DMS 273 (cell line): ENCODE measurements around the gene ZNF275.
"Not testable (repeated sequence)": the region's sequence is repeated elsewhere in the genome, so short reads cannot be mapped to it uniquely, and the experiment has no call there.

ENCODE experiments used
- DNase-seq: peaks from one replicate; lab custom pipeline; 2025; ENCODE audit not compliant: unreplicated experiment; lab: John Stamatoyannopoulos, UW

Gene ZNF275, protein sequence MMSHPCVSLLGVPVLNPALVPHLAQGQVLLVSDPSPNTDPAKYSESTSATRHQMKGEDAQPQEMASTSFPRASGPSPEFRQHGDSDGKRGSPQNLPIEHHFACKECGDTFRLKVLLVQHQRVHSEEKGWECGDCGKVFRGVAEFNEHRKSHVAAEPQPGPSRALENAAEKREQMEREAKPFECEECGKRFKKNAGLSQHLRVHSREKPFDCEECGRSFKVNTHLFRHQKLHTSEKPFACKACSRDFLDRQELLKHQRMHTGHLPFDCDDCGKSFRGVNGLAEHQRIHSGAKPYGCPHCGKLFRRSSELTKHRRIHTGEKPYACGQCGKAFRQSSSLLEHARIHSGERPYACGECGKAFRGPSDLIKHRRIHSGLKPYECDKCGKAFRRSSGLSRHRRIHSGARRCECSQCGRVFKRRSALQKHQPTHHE

DNA sequence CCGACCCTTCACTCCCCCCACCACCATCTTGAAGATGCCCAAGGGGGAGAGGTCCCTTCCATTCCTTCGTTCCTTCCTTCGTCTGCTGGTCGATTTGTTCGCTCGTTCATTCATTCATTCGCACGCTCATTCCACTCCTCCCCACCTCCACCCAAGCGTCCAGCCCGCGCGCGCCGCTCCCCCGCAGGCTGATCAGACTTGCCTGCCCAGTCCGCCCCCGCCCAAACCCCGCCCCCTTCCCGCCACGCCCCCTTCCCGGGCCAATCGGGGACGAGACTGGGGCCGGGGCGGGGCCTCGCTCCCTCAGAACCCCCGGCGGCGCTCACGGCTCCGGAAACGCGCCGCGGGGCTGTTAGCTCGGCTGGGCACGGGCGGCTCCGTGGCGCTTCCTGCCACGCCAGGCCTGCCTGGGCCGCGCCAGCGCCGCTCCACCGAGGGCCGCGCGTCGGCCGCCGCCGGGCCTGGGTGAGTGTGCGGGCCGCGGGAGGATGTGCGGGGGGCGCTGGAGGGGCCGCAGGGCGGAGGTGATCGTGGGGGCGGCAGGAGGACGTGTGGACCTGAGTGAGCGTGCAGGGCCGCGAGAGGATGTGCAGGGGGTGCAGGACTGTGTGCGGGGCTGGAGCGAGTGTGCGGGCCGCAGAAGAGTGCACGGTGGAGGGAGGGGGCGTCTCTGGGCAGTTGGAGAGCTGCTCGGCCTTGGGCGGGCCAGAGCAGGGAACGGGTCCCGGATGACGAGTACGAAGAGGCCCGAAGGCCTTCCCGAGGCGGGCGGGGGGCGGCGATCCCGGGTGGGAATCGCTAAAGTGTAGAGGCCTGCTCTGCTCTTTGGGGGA, at the start of gene ZNF275:
TSS of gene ZNF275 (plus strand) at position 333 of the 833 bp plus-strand sequence. CDS start 2,527 bp downstream, outside the sequence.
- peak; percentile 91 for DNase-seq

DNA sequence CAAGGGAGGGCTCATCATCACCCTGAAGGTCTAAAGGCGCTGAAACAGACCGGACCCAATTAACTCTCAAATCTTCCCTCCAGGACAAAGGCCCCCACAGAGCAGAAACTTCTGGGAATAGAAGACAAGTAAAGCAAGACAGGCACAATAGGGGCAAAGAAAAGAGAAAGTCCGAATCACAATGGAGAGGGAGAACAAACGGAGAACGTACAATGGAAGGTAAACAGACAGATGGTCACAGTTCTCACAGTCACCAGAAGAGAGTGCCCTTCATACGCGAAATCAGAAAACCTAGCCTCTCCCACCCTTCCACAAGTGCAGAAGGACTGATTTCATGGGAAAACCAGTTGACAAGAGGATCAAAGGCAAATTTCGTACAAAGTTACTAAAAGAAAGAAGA, 48.3 kb upstream of the ZNF275 start:
- DNase-seq, result not testable (repeated sequence)

DNA sequence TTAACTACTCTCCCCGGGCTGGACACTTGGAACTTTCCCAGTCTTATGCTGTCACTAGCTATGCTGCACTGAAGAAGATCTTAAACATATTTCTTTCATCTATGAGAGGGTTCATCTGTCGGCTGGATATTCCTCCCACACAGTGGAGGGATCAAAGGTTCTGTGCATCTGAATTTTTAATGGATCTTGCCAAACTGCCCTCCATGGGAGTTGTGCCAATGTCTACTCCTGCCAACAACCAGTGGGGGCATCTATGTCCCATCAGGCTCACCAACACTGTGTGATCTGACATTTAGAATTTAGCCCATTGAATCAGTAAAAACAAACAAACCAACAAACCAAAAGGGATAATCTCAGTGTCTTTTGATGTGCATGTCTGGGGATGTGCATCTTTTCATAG, 45.1 kb upstream of the ZNF275 start:
- not testable (repeated sequence) for DNase-seq

DNA sequence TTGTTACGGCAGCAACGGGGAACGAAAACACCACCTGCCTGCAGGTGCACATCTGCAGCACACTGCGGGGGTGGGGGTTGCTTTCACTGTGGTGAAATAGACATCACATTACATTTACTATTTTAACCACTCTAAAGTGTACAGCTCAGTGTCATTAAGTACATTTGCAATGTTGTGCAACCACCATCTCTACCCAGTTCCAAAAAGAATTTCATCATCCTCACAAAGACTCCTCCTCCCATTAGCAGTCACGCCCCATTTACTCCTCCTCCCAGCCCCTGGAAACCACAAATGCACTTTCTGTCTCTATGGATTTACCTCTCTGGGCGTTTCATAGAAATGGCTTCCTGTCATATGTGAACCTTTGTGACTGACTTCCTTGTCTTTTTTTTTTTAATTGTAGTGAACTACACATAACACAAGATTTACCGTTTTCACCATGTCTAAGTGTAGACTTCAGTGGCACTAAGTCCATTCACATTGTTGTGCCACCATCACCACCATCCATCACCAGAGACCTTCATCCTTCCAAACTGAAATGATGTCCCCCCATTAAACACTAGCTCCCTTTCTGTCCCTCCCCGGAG, 40.4 kb upstream of the ZNF275 start:
- not testable (repeated sequence) for DNase-seq

DNA sequence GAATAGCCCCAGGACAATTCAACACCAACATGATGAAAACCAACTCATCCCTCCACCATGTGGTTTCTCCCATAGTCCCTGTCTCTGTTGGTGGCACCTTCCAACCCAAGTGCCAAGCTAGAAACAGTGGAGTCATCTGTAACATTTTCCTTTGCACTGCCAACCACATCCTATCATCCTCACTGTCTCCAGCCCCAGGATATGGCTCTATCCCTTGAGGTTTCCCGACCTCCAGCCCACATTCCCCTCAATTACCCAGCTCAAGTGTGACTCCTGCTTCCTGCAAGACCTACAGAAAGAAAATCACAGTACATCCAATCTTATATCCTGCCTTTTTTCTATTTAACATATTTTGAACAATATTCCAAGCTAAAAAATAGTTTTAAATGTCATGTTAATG, 36.6 kb upstream of the ZNF275 start:
- DNase-seq, result no peak

DNA sequence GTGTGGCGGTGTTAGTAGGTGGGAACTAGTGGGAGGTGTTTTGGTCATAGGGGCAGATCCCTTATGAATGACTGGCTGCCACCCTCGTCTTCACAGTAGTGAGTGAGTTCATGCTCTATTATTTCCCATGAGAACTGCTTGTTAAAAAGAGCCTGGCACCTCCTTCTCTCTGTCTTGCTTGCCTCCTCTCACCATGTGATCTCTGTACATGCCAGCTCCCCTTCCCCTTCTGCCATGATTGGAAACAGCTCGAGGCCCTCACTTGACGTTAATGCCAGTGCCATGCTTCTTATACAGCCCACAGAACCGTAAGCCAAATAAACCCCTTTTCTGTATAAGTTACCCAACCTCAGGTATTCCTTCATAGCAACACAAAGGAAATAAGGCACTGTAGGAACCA, 34.1 kb upstream of the ZNF275 start:
- DNase-seq, result no peak

DNA sequence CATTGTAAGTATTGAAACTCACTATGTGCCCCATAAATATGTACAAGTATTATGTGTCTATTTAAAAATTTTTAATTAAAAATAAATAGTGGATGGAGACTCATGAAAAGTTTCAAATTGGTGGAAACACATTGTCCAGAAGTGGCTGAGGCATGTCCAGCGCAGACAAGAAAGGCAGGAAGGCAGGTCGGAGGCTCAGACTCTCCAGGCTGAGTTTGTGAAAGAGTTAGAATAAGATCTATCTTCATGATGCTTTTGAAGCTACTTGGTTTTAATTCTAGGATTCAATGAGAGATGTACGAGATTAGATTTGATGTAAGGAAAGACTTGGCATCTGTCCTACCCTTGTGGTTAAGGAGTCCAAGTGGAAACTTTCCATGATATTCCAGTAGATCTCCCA, 32.2 kb upstream of the ZNF275 start:
- DNase-seq, result no peak

DNA sequence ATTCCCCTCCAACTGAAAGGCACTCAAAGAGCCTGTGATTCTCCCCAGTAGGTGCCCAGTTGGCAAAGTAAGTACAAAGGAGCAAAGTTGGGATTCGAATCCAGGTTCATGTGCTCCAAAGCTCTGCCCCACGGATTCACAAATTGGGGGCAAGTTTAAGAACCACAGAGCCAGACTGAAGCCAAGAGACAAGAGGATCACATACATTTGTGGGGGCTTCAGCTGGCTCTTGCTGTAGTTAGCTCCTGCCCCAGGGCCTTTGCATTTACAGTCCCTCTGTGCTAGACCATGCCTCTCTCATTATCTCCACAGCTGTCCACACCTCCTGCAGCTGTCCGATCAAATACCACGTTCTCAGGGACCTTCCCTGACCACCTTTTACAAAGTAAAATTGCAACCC, 31.2 kb upstream of the ZNF275 start:
- DNase-seq, result no peak

DNA sequence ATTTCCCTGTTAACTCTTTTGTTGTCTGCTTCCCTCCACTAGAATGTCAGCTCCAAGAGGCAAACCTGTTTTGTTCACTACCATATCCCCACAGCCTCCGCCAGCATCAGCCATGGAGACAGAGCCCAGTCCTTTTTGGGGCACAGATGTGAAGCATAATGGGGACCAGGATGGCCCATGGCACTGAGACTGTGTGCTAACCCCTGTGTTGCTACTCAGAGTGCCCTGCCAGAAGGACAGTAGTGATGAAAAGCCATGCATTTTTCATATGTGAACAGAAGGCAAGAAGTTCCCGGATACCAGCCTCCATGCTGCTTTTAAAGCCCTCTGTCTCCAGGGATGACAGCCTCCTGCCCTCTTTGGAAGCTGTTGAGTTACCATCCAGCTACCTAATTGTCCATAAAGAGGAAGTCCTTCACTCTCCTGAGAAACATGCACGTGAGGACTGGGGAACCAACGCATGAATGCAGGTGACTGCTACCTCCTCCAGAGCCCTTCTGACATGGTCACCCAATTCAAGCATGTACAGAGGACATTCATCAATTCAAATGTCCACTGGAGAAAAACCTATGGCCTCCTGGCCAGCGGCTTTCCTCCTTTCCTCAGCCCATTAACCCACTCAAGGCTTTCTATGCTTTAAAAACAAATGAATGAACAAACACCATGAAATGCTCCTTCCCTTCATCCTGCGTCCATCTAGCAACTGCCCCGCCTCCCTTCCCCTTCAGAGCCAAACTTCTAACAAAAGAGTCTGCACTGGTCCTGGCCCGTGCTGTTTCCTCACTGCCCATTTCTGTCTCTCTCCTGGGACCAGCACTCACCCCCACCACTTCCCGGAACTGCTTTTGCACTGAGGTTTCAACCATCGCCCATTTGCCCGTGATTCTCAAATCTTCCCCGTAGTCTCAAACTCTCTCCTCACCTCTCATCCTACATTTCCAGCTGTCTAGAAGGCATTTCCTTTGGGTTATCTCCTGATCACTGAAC, 30.4 kb upstream of the ZNF275 start:
- DNase-seq, result no peak

DNA sequence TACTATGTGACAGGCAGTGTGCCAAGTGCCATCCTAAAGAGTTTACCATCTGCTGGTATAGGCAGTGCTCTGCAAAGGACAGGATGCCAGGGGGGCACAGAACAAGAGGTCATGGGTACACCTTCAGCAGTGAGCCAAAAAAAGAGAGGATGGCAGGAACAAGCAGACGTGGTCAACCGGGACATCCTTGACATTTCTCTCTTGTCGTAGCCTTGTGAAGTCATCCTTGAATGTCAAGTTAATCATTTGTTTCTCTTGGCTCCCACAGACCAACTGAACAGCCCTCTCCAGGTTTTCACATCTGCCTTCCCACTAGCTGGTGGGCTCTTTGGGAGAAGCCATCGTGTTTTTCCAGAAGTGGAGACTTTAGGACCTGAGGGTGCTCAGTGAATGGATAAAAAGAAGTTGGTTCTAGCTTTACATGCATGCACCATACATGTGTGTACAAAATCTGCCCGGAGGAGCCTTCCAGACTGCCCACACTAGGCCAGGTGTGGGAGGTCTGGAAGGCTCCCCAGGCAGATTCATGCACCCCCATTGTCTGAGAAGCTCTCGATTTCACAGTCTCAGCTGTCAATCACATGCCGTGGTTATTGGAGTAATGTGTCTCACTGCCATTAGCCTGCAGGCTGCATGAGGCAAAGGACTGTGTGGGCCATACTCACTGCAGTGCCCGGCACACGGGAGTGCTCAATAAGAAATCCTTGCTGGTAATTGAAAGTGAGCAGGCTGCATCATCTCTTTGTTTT, 28.8 kb upstream of the ZNF275 start:
- no peak for DNase-seq

DNA sequence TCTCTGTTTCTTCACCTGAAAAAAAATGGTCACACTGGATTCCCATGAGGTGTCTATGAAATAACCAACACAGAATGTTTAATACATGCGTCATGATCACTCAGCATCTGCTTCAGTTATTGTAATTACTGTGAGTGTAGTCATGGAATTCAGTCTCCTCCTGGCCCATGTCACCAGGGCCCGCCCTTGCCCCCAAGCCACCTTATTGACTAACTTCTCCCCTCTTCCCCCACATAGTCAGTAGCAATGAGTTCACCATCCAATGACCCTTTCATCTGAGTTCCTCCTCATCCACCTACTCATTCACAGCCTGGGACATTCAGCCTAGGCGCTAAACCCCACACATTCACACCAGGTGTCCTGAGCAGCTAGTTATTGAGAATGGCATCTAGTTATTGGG, 28.0 kb upstream of the ZNF275 start:
- DNase-seq, result no peak

DNA sequence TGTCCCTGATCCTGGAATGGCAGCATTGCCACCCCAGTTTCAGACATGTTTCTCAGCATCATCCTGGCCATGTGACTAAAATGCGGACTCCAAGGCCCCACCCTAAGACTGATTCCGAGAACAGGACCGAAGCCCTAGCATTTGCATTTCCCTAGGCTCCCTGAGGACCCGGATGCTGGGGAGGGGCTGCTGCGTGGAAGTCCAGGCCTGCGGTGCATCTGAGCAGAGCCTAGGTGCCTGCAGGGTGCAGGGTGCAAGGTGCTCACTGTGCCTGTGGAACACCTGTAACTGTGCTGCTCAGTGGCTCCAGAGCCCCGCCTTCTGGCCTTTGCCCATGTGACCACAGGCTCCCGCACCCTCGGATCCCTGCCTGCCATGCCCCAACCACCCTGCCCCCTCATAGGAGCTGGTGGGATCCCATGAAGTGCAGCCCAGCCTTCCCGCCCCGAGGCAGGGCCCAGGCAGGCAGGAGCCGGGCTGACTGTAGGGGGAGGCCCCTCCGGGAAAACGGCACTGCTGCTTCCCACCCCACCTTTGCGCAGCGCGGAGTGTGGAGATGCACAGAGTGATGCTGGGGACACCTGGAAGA, 27.3 kb upstream of the ZNF275 start:
- no peak for DNase-seq

DNA sequence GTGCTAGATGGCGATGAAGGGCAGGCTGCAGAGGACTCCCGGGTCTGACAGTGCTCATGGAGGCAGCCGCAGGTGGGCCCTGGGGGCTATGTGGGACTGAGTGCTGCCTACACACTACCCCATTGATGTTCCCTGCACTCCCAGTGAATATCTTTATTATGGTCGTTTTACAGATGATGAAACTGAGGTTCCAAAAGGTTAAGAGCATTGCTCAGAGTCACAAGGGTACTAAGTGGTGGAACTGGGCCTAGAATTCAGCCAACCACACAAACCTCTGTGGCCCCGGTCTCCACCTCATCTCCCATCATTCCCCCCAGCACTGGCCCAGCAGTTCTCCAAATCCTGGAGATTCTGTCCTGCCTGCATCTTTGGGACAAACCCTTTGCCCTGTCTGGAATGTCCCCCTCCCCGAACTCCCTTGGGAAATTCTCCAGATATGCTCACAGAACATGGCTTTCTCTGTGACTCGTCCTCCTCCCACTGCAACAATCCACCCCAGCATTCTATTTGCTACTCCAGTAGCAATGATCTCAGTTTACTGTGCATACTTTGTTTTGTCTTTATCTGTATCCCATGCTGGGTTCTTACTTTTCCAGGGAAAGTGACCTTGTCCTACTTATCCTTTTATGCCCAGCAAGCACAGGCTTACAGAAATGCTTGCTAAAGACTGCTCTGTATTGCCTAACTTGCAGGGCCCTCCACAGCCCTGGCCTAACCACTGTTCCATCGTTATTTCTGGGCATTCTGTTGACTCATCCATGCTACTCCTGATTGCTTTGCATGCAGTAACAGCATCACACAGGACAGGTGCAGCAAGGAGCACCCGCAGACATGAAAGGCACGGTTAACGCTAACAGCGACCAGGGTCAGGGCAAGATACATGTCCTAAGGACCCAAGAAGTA, 26.4 kb upstream of the ZNF275 start:
- no peak for DNase-seq

DNA sequence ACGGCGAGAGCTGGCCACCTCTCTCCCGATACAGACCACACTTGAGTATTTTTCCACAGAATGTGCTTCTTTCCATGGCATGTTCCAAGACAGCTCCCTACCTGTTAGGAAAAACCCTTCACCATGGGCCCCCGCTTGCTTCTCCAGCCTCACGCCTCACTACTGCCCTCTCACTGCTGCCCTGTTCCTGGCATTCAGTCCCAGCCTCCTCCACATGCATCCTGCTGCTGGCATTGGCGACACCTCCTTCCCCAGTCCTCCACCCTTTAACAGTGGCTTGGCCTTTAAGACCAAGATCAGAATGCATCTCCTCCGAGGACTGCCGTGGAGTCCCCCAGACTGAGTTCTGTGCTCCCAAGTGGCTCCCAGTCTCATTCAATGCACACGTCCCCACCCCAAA, 23.1 kb upstream of the ZNF275 start:
- no peak for DNase-seq

DNA sequence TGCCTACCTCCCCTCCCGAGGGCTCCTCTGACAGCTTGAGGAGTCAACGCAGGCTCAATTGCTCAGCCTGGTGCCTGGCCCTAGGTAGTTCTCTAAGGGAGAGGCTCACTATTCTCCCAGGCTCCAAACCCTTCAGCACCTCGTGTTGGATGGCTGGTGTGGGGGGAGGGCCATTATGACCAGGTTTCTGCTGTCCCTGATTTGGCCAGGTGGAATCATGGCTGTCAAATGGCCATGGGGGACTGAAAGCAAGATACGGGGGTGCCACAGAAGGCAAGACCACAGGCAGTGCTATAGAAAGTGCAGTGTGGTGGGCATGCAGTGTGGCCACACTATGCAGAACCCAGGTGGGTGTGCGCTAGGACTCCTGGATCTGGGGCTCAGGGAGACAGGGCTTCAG, 21.9 kb upstream of the ZNF275 start:
- no peak for DNase-seq

DNA sequence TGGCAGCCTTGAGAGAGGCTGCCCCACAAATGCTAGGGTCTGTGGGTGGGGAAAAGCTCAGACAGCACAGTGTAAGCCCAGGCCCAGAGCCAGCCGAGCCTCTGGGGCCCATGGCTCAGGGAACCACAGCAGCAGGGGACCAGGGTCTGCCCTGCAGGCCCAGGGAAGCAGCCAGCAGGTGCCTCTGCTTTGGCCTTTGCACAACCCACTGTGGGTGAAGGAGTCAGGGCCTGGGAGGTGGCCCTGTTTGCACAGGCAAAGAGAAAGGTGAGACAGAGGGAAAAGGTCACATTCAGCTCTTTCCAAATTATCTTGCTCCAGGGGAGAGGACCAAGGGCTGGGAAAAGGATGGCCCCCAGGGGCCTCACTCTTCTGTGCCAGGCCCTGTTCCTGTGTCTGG, 21.1 kb upstream of the ZNF275 start:
- DNase-seq, result no peak

DNA sequence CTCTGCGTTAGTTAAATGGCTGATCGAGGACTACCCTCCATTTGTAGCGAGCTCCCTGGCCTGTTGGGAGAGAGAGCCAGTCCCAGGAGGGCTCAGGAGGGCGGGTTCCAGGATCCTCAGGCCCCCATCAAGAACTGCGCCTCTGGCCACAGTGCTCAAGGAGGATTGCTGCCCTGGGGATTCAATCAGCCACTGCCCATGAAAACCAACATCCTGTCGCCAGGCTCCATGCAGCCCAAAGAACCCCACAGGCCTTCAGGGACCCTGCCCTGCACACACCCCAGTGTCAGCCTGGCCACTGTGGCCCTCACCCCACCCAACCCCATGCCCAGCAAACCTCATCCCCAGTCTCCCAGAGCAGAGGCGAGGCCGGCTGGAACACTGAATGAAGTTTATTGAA, 16.6 kb upstream of the ZNF275 start:
- DNase-seq, result no peak

DNA sequence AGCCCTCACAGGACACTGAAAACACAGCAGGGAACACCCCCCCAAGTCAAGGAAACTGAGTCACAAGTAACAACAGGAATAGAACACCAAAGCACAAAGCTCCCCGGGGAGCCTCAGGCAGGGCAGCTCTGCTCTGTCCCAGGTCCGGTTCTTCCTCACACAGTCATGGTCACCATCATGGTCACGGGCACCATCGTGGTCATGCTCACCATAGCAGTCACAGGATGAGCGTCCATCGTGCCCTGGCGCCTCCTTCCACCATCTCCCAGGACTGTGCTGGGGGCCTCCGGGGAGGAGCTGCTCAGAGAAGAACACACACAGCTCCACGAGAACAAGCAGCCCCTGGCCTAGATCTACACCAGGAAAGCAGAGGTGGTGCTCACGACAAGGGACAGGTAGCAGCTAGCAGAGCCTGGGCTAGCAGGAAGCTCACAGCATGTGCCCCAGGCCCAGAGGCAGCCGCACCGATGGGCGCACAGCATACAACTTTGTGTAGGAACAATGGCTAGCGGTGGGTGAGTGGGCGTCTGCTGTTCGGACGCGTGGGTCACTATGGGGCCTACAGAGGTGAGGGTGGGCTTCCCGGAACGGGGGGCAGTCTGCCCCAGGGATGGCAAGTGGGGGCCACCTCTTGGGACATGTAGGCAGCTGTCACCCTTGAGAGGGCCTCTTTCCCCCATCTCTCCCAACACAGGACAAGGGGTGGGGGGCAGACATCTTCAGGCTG, 15.8 kb upstream of the ZNF275 start:
- no peak for DNase-seq
